22Rv1 (cell line): ENCODE measurements around the gene CCDC57.

ENCODE experiments used
- H3K27ac ChIP-seq: fragments of 450-650 bp; 2 replicates; pipeline ENCODE4 v1.5.1; 2017
- CTCF ChIP-seq: fragments of 450-650 bp; IDR thresholded peaks from 2 replicates; pipeline ENCODE4 v1.5.1; 2017; ENCODE audit warnings: mild to moderate bottlenecking
- ZFX ChIP-seq: fragments of 450-650 bp; IDR thresholded peaks from 2 replicates; pipeline ENCODE4 v1.6.1; 2017; ENCODE audit warnings: antibody characterized with exemption, borderline replicate concordance

CCDC57 gene

GRCh38 chr17:82097184-82097918 lies 115.3 kb downstream of the CCDC57 start:
- peak overlapping the region; percentile 97 for H3K27ac ChIP-seq
- no peak for TF ChIP-seq ZFX

- peak overlapping the region; percentile 97 for H3K27ac ChIP-seq
- TF ChIP-seq CTCF (no peak), ZFX (no peak)
These were observed 115.9 kb downstream of the CCDC57 start for GRCh38 chr17:82096709-82097183.

GRCh38 chr17:82095777-82096708 lies 116.6 kb downstream of the CCDC57 start:
- H3K27ac ChIP-seq, result peak overlapping the region; percentile 97
- TF ChIP-seq ZFX, result no peak
- TF ChIP-seq CTCF, result no peak

- peak overlapping the region; percentile 97 for H3K27ac ChIP-seq
These were observed 117.5 kb downstream of the CCDC57 start for GRCh38 chr17:82094931-82095776.

GRCh38 chr17:82092995-82093751 lies 119.5 kb downstream of the CCDC57 start:
- H3K27ac ChIP-seq, result peak overlapping the region; percentile 25; the same call in 1 of the 2 replicates
- TF ChIP-seq ZFX (no peak), CTCF (no peak)

More at GRCh38 chr17:82094931-82095776, 117.5 kb downstream of the CCDC57 start:
- no peak for TF ChIP-seq ZFX
- no peak for TF ChIP-seq CTCF

- H3K27ac ChIP-seq, result peak overlapping the region; percentile 25; the same call in 1 of the 2 replicates
- no peak for TF ChIP-seq CTCF
- no peak for TF ChIP-seq ZFX
These were observed 120.0 kb downstream of the CCDC57 start for GRCh38 chr17:82092628-82092994.
